Effector memory CD4-positive, alpha-beta T cell (primary cell): Measurements from ENCODE around the gene GNAT2.

Experiments used
- DNase-seq, 3 donors: peaks; one replicate each; pipeline ENCODE4 v3.0.0-alpha.2; 2020
- H3K27ac ChIP-seq: 2 replicates; pipeline ENCODE4 v1.7.0; 2013; ENCODE audit warnings: mild to moderate bottlenecking, low read length, moderate library complexity; ENCODE audit not compliant: insufficient read depth, poor library complexity, severe bottlenecking
- H3K27me3 ChIP-seq: replicated peaks from 2 replicates; pipeline ENCODE4 v1.7.0; 2013; ENCODE audit warnings: mild to moderate bottlenecking, low read length; ENCODE audit not compliant: insufficient read depth, control insufficient read depth, poor library complexity, severe bottlenecking
- H3K36me3 ChIP-seq: 2 replicates; pipeline ENCODE4 v1.7.0; 2013; ENCODE audit warnings: mild to moderate bottlenecking, low read length, moderate library complexity; ENCODE audit not compliant: control insufficient read depth, insufficient read depth
- H3K4me1 ChIP-seq: 2 replicates; pipeline ENCODE4 v1.7.0; 2013; ENCODE audit warnings: low read length, mild to moderate bottlenecking; ENCODE audit not compliant: control insufficient read depth, insufficient read depth, poor library complexity, severe bottlenecking
- H3K4me3 ChIP-seq: 2 replicates; pipeline ENCODE4 v1.7.0; 2013; ENCODE audit warnings: low read length, low read depth, mild to moderate bottlenecking; ENCODE audit not compliant: insufficient read depth, poor library complexity, severe bottlenecking
- H3K9me3 ChIP-seq: 2 replicates; pipeline ENCODE4 v1.7.0; 2013; ENCODE audit warnings: mild to moderate bottlenecking, low read length, moderate library complexity; ENCODE audit not compliant: control insufficient read depth

GNAT2 gene

GRCh38 chr1:109611308-109611990 is 8.0 kb downstream of the GNAT2 start:
- no peak for DNase-seq
- no peaks in the 10 kb centered on the region for H3K27me3 ChIP-seq
- H3K9me3 ChIP-seq: no peaks in the 10 kb centered on the region
- no peak overlapping the region for H3K4me3 ChIP-seq
- H3K36me3 ChIP-seq: no peaks in the 10 kb centered on the region
- peaks cover 9% of the 10 kb centered on the region for H3K4me1 ChIP-seq
- no peak overlapping the region for H3K27ac ChIP-seq

- H3K9me3 ChIP-seq: no peaks in the 10 kb centered on the region
- DNase-seq: no peak
- H3K4me1 ChIP-seq: peaks cover 2% of the 10 kb centered on the region
- no peak overlapping the region for H3K27ac ChIP-seq
- H3K36me3 ChIP-seq: no peaks in the 10 kb centered on the region
- H3K27me3 ChIP-seq: no peaks in the 10 kb centered on the region
- H3K4me3 ChIP-seq: no peak overlapping the region
Observed at GRCh38 chr1:109610609-109611307, 8.7 kb downstream of the GNAT2 start.

GRCh38 chr1:109609881-109610280 is 9.5 kb downstream of the GNAT2 start:
- DNase-seq: no peak
- Histone ChIP-seq H3K4me1 (no peaks in the 10 kb centered on the region), H3K36me3 (no peaks in the 10 kb centered on the region), H3K27me3 (no peaks in the 10 kb centered on the region), H3K9me3 (no peaks in the 10 kb centered on the region), H3K4me3 (no peak overlapping the region), H3K27ac (no peak overlapping the region)

- no peak overlapping the region for H3K4me3 ChIP-seq
- no peaks in the 10 kb centered on the region for H3K9me3 ChIP-seq
- DNase-seq: no peak
- H3K4me1 ChIP-seq: peaks cover 8% of the 10 kb centered on the region
- no peak overlapping the region for H3K27ac ChIP-seq
- H3K27me3 ChIP-seq: no peaks in the 10 kb centered on the region
- no peaks in the 10 kb centered on the region for H3K36me3 ChIP-seq
Observed at GRCh38 chr1:109605381-109605780, 14.0 kb downstream of the GNAT2 start.

- H3K27me3 ChIP-seq: no peaks in the 10 kb centered on the region
- H3K4me3 ChIP-seq: no peak overlapping the region
- DNase-seq: no peak
- no peak overlapping the region for H3K27ac ChIP-seq
- H3K36me3 ChIP-seq: no peaks in the 10 kb centered on the region
- H3K4me1 ChIP-seq: peaks cover 8% of the 10 kb centered on the region
- no peaks in the 10 kb centered on the region for H3K9me3 ChIP-seq
Observed at GRCh38 chr1:109603229-109603628, 16.2 kb downstream of the GNAT2 start.

- H3K36me3 ChIP-seq: peaks cover 11% of the 10 kb centered on the region
Observed at GRCh38 chr1:109598655-109599054, 20.8 kb downstream of the GNAT2 start.

GRCh38 chr1:109598156-109598555 is 21.3 kb downstream of the GNAT2 start:
- Histone ChIP-seq H3K4me3 (no peak overlapping the region), H3K27ac (no peak overlapping the region), H3K4me1 (peaks cover 1% of the 10 kb centered on the region), H3K27me3 (no peaks in the 10 kb centered on the region), H3K36me3 (peaks cover 11% of the 10 kb centered on the region), H3K9me3 (no peaks in the 10 kb centered on the region)
- no peak for DNase-seq

More at GRCh38 chr1:109598655-109599054, 20.8 kb downstream of the GNAT2 start:
- DNase-seq: no peak
- Histone ChIP-seq H3K9me3 (no peaks in the 10 kb centered on the region), H3K4me3 (no peak overlapping the region), H3K4me1 (peaks cover 6% of the 10 kb centered on the region), H3K27me3 (no peaks in the 10 kb centered on the region), H3K27ac (no peak overlapping the region)

GRCh38 chr1:109595531-109595930 is 23.9 kb downstream of the GNAT2 start:
- Histone ChIP-seq H3K27ac (no peak overlapping the region), H3K36me3 (peaks cover 25% of the 10 kb centered on the region), H3K27me3 (no peaks in the 10 kb centered on the region), H3K4me1 (no peaks in the 10 kb centered on the region), H3K4me3 (no peak overlapping the region), H3K9me3 (no peaks in the 10 kb centered on the region)
- no peak for DNase-seq

- Histone ChIP-seq H3K4me1 (no peaks in the 10 kb centered on the region), H3K4me3 (no peak overlapping the region), H3K27me3 (no peaks in the 10 kb centered on the region), H3K36me3 (peaks cover 30% of the 10 kb centered on the region), H3K9me3 (no peaks in the 10 kb centered on the region), H3K27ac (no peak overlapping the region)
- no peak for DNase-seq
Observed at GRCh38 chr1:109592916-109593315, 26.5 kb downstream of the GNAT2 start.

- H3K27me3 ChIP-seq: no peaks in the 10 kb centered on the region
- no peaks in the 10 kb centered on the region for H3K9me3 ChIP-seq
- peaks cover 50% of the 10 kb centered on the region for H3K36me3 ChIP-seq
- H3K4me1 ChIP-seq: no peaks in the 10 kb centered on the region
- H3K4me3 ChIP-seq: no peak overlapping the region
- no peak overlapping the region for H3K27ac ChIP-seq
- no peak for DNase-seq
Observed at GRCh38 chr1:109589679-109590078, 29.7 kb downstream of the GNAT2 start.
